T-helper 2 cell (primary cell): ENCODE results near the gene RTP5.

ENCODE experiments used
- DNase-seq, 5 experiments: peaks; one replicate each; pipeline versions ENCODE4 v3.0.0 to v3.0.0-alpha.2; 2012 to 2022

The RTP5 gene

DNA sequence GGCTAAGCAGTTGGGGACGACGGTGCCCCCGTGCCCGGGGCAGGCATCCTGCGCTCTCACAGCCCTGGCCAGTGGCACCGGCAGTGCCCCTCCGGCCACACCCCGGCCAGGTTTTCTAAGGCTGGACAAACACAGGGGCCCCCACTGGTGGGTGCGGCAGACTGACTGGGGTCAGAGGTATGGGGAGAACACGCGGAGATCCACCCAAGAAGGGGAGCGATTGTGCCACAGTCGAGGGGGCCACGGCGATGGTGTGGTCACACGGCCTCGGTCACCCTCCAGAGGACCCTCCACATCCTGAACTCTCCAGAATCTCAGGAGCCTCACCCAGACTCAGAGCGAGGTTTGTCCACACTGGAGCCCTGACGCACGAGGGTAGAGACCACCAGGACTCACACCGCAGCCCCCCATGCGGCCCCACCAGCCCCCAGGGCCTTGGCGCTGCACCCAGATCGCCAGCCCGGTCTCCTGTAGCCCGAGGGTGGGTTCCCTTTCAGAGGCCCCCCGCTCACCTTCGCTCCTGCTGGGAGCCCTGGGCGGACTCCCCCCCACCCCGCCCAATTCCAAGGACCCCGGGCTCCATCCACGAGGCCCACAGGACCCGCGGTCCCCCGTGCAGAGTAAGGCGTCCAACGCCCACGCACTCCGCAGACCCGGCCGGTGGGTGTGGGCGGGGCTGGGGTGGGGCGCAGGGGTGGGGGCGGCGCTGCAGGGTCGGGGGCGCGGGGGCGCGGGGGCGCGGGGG is 26.0 kb upstream of the RTP5 start:
- DNase-seq = no peak

DNA sequence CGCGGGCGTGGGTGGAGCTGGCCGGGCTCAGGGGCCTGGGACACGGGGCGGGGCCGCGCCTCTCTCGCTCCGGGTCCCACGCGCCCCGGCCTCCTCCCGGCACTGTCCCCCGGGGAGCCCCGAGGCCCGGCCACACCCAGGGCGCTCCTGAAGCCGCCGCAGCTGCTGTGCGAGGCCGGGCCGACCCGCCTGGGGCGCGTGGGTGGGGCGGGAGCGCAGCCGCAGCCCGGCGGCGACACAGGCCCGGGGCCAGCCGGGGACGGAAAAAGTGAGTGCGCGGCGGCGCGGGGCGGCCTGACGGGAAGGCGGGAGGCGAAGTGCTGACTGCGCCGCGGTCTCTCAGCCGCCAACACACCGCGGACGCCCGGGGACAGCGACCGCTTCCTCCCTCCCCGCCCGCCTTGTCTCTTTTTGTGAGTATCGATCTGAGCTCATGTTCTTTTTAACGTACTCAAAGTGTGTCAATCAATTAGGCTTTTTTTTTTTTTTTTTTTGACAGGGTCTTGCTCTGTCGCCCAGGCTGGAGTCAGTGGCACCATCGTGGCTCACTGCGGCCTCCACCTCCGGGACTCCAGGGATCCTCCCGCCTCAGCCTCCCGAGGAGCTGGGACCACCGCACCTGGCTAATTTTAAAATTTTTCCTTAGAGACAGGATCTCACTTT is 25.3 kb upstream of the RTP5 start:
- peak; percentile 41 to 84 (median 67) for DNase-seq

DNA sequence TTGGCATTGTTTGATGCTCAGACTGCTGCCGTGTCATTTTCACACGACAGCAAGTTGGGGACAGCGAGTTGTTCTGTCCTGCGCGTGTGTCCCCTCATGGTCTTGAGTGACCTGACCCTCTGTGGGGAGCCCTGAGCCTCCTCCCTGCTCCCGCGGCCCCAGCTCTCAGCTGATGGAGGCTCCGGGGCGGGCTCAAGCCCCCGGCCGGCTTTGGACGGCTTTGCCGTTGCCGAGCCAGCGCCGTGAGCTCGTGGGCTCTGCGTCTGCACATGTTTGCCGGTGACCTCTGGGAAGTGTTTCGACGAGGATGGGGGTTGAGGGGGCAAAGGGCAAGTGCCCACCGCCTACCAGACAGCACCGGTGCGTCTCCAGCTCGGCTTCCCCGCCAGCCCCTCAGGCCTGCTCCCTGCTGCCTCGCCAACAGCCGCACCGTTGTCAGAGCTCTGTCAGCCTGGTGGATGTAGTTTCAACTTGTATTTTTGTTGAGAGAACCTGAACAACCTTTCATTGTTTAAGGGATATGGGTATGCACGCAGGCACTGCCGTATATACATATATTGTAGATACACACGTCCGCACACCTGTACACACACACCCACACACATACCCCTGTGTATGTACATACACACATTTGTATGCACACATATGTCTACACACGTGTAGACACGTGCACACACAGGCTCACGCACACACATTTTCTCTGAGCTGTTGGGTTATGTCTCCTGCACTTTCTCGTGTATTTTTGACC is 24.5 kb upstream of the RTP5 start:
- DNase-seq = no peak

DNA sequence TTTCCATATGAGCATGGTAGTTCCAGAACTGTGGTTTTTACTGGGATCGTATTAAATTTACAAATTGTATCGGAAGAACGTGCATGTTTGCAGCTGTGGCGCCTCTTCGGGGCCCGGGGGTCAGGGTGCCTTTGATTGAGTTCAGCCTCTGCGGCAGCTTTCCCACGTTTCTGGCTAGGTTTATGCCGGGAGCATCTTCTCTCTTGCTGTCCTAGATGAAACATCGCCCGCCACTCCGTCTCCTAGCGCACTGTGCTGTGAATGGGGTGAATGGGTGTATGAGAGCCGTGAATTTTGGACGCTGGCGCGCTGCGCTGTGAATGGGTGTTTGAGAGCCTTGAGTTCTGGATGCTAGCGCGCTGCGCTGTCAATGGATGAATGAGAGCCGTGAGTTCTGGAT is 23.1 kb upstream of the RTP5 start:
- DNase-seq = no peak

DNA sequence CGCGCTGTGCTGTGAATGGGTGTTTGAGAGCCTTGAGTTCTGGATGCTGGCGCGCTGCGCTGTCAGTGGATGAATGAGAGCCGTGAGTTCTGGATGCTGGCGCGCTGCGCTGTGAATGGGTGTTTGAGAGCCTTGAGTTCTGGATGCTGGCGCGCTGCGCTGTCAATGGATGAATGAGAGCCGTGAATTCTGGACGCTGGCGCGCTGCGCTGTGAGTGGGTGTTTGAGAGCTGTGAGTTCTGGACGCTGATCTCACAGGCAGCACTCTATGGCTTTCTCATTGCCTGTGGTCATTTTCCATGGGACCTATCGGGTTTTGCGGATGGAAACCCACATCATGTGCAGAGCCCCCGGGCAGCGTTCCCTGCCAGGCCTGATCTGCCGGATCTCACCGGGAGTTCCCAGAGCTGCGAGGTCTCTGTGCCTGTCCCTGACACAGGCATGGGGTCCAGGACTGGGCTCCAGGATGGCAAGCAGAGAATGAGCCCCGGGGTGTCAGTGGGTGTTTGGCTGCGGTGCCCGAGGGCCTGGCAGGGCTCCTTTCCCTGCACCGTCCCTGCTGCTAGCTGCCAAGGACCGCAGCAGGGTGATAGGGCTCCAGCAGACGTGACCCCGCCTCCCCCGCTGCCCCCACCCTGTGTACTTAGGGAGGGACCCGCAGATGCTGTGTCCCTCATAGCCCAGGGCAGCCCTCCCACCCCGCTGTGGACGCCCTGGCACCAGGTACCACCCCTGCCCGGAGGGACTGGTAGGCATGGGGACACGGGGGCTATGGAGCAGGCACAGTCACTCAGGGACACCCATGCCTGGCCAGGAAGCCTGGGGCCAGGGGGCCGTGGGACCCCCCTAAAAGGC is 20.5 kb upstream of the RTP5 start:
- DNase-seq = no peak

DNA sequence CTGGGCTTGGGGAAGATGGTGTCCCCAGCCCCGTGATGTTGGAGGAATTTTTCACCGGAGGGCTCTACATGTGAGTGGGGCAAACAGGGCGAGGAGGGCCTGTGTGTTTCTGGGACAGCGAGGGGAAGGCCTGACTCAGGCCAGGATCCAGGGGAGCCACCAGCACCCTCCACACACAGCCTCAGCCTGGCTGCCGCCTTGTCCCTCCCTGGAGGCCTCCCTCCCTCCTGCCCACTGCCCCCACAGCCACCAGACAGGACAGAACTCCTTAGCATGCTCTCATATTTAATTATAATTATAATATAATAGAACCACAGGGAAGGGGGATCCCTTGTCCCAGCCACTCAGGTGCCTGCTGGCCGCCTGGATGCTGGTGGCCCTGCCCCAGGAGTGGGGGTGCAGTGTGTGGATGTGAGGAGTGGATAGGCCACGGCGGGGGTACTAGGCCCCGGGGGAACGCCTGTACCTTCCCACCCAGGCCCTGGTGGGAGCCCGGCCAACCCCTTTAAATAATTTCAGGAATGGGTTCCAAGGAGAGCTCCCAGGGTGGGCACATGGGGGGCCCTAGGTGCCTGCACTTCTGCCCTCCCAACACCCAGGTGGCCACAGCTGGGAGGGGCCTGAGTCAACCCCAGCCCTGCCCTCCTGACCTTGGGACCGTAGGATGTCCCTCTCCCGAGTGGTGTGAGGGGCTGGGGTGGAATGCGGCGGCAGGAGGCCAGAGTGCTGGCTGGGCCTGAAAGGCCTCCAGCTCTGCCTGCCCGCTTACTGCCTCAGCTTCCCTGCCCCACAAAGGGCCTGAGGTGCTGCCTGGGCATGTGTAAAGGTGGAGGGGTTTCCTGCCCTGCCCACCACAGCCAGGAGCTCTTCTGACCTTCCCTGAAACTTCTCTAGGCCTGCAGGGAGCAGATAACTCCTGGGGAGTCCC is 19.6 kb upstream of the RTP5 start:
- no peak for DNase-seq

DNA sequence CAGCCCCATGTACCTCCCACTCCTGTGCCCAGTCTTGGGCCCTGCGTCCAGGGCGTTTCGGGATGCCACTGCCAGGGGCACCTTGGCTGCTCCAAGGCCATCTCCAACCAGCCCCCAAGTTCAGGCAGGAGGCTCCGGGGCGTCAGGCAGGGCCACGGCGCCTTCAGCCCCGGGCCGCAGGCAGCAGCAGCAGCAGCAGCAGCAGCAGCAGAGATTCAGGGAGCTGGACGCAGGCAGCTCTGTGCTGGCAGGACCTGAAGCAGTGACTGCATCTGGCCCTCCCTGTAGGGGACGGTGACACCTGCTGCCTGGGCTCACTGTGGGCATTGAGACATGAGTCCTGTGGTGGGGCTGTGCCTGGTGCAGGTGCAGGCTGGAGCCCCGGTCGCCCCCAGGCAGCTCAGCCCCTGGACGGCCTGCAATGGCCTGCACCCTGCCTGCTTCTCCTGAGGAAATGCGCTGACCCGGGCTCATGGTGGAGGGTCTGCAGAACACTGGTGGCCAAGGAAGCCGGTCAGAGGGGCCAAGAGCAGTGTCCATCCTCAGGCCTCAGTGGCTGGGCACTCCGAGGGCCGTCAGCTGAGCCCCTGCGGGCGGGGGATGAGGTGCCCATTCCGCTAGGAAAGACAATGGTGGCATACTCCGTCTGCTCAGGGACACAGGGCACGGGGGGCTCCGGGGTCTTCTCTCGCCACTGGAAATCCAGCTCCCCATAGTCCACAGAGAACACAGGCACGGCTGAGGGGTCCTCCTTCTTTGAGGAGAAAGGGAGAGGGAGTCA is 18.8 kb upstream of the RTP5 start:
- no peak for DNase-seq

DNA sequence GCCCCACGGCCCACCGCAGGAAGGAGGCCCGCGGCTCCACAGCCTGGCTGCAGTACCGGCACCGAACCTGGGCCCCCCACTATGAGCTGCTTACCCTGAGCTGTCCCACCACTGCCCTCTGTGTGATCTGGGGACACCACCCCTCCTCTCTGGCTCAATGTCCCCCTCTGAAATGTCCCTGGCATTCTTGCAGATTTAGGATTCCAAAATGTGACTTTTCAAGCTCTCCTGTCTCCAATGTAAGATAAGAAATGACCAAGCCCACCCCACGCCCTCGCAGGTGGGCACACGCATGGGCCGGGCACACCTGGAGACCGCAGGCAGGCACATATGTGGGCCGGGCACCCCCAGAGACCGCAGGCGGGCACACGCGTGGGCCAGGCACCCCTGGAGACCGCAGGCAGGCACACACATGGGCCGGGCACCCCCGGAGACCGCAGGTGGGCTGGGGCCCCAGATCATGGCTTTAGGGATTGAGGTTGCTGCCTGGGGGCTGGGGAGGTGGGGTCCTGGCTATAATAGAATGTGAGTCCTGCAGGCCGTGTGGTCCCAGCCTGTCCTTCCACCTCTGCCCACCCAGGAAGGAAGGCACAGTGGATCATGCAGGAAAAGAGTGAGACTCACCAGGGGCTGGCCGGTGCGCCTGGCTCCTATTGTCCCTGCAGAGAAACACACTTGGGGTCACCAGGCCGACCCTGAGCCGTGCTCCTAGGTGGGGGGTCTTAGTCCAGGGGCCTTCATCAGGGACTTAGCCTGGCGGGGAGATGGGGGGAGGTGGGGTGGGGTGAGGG is 18.0 kb upstream of the RTP5 start:
- no peak for DNase-seq

DNA sequence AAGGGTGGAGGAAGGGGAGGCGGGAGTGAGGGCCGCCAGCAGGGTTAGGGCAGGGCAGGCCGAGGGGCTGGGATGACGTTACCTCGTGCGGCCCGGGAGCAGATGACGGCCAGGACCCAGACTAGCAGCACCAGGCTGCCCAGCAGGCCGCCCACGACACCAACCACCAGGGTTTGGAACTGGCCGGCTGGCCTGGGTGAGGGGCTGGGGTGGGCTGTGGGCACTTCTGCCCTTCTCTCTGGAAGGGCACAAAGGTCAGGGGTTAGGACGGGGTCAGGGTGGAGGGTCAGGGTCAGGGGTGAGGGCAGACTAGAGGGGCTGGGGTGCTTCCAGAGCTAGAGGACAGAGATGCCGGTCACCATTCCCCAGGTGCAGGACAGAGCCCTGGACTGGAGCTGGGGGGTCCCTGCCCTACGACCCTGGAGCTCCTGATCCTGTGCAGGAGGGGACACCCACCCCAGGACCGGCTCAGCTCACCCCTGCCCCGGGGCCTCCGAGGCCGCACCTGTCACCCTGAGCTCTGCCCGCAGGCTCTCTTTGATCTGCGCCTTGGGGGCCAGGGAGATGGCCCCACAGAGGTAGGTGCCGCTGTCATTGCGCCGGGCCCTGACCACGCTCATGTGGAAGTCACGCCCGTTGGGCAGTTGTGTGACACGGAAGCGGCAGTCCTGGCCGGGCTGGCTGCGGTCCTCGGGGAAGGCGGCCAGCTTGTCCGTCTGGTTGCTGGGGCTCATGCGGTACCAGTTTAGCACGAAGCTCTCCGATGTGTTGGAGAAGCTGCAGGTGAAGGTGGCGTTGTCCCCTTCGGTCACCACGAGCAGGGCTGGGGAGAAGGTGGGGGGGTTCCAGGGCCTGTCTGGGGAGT is 17.2 kb upstream of the RTP5 start:
- no peak for DNase-seq

DNA sequence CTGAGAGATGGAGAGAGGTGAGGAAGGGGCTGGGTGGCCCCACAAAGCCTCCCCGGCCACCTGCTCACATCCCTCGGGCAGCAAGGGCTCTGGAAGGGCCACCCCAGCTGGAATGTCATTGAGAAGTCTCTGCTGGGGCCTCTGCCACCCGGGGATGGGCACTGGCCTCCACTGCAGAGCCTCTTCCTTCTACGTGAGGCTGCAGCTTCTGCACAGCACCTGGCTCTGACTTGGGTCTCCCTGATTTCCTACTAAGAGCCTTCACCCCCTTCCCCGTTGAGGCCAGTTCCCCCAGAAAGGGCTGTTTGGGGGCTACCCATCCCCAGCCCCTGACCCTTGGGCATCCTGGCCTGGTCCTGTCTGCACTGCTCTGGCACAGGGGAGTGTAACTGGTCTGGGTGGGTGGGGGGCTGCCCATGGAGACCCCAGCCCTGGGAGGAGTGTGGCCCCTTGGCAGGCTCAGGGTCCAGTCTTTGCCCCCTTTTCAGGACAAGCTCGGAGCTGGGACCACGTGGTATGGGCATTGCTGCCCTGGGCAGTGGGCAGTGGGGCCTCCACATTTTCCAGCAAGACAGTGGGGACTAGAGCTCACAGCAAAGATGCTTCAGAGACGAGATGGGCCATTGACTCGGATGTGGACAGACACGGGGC is 16.4 kb upstream of the RTP5 start:
- DNase-seq = no peak

DNA sequence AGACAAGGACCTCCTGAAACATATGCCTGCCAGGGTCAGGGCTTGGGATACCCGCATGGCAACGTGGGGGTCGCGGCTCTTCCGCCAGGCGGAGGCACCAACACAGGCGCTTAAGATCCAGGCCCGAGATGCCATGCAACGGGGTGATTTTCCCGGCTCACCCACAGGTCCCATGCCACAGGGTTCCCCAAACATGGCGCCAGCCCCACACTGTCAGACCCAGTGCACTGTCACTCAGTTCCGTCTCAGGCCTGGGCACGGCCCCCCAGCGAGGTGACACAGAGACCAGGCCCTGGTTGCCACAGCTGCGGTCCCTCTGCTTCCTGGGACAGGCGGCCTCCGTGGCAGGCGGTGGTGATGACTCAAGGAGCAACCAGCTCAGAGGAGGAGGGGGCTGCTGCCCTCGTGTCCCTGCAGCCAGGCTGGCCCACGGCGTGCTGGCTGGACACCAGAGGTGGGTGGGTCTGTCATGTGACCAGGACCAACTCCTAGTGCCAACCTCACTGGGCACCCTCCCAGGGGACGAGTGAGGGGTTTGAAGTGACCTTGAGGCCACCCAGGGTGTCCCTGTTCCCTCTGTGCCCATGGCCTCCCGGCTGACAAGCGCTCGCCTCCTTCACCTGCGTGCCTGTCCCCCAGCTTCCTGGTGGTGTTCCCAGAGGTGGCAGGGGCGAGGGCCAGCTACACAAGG is 15.7 kb upstream of the RTP5 start:
- DNase-seq = no peak

DNA sequence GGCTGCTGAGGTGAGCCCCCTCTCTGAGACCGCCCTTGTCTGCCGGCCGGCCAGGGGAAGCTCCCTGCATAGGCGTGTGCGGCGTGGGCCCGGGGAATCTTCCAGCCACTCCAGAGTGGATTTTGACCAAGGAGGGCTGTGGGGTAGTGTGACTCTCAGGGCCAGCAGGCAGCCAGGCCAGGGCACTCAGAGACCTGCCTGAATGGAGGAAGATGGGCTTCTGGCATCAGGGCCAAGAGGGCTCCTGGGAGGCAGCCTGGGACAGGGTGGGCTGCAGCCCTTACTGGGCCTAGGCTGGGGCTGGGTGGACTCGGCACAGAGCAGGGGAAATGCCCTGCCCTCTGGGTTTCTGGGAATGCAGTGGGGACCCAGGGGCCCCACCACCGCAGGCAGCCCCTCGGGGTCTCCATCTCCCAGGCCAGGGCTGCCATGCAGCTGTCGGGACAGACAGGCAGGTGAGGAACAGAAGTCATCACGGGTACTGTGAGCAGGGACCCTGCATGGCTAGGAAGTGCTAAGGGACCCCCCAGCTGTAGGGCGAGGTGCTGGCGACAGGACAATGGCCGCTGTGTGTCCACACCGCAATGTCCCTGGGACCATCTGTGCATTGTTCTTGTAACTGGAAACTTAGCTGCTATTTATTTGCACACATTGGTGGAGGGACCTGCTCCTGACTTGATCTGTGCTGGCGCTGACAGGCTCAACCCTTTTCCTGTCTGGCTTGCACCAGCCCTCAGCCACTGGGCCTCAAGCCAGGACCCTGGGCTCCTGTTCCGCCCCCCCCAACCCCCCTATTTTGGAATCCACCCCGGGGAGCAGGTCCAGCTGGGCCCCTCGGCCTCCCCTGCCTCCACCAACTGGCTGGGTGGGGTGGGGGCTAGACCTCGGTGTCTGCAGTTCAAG is 14.9 kb upstream of the RTP5 start:
- no peak for DNase-seq

DNA sequence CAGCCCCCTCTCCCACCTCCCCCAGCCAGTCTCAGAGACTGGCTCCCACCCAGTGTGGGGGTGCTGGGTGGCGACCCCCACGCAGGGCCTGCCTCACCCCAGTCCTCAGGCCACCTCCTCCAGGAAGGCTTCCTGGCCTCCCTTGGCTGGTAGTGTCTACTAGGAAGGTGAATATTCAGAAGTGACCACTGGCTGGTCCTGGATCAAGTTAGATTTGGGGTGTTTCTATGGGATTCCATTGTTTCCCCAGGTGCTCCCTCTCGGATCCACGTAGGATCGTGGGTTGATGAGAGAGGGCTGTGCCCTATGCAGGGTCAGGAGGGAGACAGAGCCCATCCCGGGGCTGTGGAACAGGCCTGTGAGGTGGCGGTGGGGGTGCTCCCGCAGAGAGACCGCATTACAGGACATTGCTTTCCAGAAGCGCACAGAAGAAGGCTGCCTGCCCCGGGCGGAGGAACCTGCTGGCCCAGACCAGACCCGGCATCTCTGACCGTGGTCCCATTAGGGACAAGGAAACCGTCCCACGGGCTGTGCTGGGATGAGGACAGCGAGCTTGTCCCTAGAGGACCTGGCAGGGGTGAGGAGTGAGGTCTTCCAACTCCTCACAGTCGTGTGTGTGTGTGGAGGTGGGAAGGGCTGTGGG is 14.2 kb upstream of the RTP5 start:
- no peak for DNase-seq

DNA sequence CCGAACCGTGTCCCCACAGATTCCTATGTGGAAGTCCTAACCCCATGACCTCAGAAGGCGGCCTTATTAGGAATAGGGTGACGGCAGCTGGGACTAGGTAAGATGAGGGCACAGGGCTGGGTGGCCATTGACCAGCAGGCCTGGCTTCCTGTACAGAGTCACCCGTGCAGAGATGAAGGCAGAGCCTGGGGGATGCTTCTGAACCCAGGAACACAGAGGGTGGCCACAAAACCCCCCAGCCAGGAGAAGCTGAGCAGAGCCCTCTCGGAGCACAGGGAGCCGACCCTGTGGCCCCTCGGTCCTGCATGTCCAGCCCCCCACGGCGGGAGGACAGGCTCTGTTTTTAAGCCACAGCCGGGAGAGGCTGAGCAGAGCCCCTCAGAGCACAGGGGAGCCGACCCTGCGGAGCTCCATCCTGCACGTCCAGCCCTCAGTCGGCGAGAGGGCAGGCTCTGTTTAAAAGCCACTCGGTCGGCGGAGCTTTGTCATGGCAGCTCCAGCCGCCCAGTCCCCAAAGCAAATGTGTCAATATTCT is 13.6 kb upstream of the RTP5 start:
- DNase-seq = no peak

DNA sequence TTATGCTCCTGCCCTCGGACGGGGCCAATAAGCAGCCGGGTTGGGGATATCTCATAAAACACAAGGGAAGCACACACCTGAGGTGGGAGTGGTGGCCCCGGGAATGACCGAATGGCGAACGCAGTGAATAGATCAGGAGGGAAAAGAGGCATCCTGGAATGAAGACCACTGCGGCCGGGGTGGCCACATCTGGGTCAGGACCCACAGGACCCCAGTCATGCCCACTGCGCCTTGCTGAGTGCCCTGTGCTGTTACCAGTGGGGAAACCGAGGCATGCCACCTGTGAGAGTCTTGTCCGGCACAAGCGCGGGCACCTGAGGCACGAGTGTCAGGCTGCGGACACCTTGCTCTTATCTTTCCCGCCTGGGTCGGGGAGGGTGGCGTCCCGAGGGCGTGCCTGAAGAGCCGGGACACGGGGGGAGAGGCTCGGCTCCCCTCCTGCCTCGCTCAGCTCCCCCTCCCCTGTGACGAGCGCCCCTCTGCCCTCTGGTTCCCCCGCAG is 12.4 kb upstream of the RTP5 start:
- DNase-seq = no peak
